SIG-M5 treated with dmso at 0.1 percent for 504 hours (cell line): ENCODE data around the gene HBQ1.
"Not testable (repeated sequence)": the region's sequence is repeated elsewhere in the genome, so short reads cannot be mapped to it uniquely, and the experiment has no call there.

Source experiments
- DNase-seq: peaks from one replicate; lab custom pipeline; 2025; ENCODE audit not compliant: unreplicated experiment; lab: John Stamatoyannopoulos, UW

HBQ1 gene

DNA sequence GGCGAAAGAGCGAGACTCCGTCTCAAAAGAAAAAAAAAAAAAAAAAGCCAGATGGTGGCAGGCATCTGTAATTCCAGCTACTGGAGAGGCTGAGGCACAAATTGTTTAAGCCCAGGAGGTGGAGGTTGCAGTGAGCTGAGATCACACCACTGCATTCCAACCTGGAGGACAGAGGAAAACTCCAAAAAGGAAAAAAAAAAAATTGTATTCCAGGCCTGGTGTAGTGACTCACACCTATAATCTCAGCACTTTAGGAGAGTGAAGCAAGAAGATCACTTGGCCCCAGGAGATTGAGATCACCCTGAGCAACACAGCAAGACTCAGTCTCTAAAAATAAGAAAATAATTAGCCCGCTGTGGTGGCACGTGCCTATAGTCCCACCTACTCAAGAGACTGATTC is 20.1 kb downstream of the HBQ1 start:
- no peak for DNase-seq

DNA sequence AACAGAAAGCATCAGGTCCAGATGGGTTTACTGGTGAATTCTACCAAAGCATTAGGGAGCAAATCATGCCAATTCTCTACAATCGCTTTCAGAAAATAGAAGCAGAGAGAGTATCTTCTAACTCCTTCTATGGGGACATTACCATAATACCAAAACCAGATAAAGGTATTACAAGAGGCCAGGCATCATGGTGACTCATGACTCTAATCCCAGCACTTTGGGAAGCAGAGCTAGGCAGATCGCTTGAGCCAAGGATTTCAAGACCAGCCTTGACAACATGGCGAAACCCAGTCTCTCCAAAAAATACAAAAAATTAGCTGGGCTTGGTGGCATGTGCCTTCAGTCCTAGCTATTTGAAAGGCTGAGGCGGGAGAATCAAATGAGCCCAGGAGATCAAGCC is 23.0 kb downstream of the HBQ1 start:
- no peak for DNase-seq

GRCh38 chr16:204046-204445 is 23.8 kb downstream of the HBQ1 start:
- DNase-seq: not testable (repeated sequence)

DNA sequence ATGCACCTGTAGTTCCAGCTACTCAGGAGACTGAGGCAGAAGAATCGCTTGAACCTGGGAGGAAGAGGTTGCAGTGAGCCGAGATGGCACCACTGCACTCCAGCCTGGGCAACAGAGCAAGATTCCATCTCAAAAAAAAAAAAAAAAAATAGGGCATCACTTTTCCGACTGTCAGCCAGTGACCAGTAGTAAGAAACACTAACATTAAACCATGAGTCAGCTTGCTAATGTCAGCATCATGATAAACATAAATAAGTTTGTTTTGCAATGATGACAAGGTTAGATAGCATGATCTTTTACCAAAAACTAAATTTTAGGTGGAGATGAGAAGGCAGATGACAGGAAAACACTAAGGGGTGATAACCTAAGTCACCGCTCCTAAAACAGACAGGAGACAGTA is 29.1 kb downstream of the HBQ1 start:
- DNase-seq: not testable (repeated sequence)

DNA sequence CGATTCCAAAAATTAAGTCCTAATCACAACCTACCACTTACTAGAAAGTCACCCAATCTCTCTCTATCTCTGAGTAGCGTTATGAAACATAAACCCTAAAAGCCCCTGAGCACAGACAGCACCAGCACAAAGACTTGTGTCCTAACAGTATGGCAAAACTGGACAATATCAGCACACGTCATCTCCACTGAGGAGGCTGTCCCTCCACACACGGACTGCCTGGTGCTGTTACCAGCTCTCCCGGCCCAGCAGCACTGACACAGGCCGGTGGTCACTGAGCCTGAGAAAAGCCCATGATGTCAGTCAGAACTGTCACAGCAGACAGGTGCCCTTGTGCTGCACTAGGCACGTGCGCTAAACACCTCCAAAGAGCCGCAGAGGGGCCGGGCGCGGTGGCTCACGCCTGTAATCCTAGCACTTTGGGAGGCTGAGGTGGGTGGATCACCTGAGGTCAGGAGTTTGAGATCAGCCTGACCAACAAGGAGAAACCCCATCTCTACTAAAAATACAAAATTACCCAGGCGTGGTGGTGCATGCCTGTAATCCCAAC is 31.4 kb downstream of the HBQ1 start:
- not testable (repeated sequence) for DNase-seq

DNA sequence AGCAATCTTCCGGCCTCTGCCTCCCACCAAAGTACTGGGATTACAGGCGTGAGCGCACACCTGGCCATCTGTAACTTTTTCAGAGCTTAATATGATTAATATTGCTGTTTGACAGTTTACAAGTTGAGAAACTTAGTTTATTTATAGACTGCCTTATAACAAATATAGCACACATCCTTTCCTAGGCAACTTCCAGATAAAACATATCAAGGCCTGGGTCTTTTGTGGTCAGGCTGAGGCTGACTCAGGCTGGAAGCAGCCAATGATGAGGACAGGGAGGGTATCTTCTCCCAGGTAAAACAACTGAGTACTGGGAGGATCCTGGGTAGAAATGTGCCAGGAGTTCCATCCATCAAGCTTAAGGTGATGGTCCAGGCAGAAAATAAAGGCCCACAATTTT is 32.7 kb downstream of the HBQ1 start:
- DNase-seq: no peak

DNA sequence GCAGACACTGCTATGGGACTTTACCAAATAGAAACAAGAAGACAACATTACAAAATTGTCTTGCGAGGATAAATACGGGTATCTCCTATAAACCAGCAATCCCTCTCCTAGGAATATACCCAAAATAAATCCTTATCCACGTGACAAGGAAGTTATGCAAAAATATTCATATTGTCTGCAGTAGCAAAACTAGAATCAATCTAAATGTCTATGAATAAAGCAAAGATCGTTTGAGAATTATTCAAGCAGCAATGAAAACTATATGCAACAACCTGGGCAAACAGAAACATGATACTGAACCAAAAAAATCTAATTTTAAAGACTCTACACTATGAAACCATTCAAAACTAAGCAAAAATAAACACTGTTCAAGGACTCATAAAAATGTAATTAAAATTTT is 39.8 kb downstream of the HBQ1 start:
- no peak for DNase-seq

- DNase-seq: no peak
These were observed 48.0 kb downstream of the HBQ1 start for GRCh38 chr16:228151-228851.

DNA sequence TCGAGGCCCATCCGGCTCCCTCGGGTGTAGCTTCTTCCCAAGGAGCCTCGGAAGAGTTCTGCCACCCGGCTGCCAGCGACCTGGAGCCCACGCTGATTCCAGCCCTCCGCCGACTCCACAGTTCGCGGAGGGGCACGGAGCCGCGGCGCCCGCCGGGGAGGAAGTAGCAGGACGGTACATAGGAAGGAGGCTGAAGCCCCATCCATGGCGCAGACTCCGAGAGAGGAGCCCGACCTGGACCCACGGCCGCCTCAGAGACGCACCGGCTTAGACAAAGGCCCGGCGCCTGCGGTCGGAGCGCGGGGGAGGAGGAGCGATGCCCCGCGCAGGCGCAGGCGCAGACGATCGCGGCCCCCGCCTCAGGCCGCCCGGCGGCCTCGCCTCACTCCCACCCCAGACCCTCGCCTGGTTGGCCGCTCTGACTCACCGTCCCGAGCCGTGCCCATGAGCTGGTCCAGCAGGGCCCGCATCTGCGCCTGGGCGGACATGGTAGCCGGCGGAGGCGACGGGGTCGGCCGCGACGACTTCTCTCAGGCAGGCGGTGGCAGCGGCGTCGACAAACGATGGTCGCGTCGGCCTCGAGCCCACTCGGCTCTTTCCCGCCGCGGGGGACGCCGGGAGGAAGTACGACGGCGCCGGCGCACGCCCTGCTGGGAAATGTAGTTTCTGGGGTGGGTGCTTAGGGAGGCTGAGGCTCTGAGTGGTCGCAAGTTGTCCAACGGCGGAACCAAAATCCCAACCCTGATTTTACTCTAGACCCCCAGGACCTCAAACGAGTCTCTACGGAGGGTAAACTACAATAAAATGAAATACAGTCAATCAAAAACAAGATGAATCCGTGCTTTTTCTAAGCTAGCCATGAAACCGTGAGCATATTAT is 48.8 kb downstream of the HBQ1 start, which contains the start of gene LUC7L:
TSS of gene LUC7L (minus strand) at position 598 of the 879 bp plus-strand sequence. CDS start at position 488, 110 bp downstream.
- peak; percentile 80 for DNase-seq

DNA sequence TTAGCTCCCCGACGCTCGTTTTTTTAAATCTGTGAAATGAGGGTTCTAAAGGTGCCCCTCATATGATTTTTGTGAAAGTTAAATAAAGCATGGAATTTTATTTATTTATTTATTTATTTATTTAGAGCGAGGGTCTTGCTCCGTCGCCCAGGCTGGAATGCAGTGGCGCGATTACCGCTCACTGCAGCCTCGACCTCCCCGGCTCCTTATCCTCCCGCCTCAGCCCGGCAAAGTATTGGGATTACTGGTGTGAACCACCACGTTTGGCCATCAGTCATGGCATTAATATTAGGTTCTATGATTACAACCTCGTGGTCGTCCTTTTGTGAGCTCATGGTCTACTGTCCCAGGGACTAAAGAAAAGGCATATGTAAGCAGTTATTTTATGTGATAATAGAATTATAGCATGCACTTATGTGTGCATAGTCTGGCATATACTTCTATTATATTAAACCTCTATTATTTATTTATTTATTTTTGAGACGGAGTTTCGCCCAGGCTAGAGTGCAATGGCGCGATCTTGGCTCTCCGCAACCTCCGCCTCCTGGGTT is 49.5 kb downstream of the HBQ1 start:
- no peak for DNase-seq

DNA sequence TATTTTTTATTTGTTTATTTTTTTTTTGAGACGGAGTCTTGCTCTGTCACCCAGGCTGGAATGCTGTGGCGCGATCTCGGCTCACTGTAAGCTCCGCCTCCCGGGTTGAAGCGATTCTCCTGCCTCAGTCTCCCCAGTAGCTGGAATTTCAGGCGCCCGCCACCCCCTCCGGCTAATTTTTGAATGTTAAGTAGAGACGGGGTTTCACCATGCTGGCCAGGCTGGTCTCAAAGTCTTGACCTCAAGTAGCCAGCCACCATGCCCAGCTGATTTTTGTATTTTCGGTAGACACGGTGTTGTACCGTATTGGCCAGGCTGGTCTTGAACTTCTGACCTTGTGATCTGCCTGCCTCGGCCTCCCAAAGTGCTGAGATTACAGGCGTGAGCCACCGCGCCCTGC is 50.1 kb downstream of the HBQ1 start:
- DNase-seq: not testable (repeated sequence)
